Hematopoietic multipotent progenitor cell treated with erythropoietin and hydrocortisone succinate and interleukin-3 and kit ligand, for 8 days (in vitro differentiated cells): Measurements from ENCODE around the gene PRR32.
"Not testable (repeated sequence)": the region's sequence is repeated elsewhere in the genome, so short reads cannot be mapped to it uniquely, and the experiment has no call there.

ENCODE experiments used
- DNase-seq: peaks from one replicate; pipeline ENCODE4 v3.0.0-alpha.2; 2015

PRR32 gene

GRCh38 chrX:126819429-126819828, at the start of gene PRR32:
Gene PRR32, plus strand, starts transcription at chrX:126819729. Its CDS starts 115 bp downstream, at chrX:126819844.
- no peak for DNase-seq

GRCh38 chrX:126770179-126770578, 49.4 kb upstream of the PRR32 start:
- DNase-seq = peak; percentile 14

- DNase-seq = no peak
Observed at GRCh38 chrX:126785539-126785938, 34.0 kb upstream of the PRR32 start.

- DNase-seq = no peak
Observed at GRCh38 chrX:126799059-126799458, 20.5 kb upstream of the PRR32 start.

- not testable (repeated sequence) for DNase-seq
Observed at GRCh38 chrX:126806784-126807183, 12.7 kb upstream of the PRR32 start.

GRCh38 chrX:126815806-126816205, 3.7 kb upstream of the PRR32 start:
- DNase-seq = no peak

GRCh38 chrX:126820700-126821420, 1.3 kb downstream of the PRR32 start:
- no peak for DNase-seq

- no peak for DNase-seq
Observed at GRCh38 chrX:126824338-126825007, 4.9 kb downstream of the PRR32 start.

GRCh38 chrX:126825566-126826193, 6.2 kb downstream of the PRR32 start:
- DNase-seq = no peak

- no peak for DNase-seq
Observed at GRCh38 chrX:126836186-126836585, 16.7 kb downstream of the PRR32 start.

GRCh38 chrX:126847143-126847542, 27.6 kb downstream of the PRR32 start:
- no peak for DNase-seq

- no peak for DNase-seq
Observed at GRCh38 chrX:126855839-126856524, 36.5 kb downstream of the PRR32 start.
